Measurements from ENCODE around the gene HOXA5.

GRCh38 chr7:27143023-27143949 lies at the start of gene HOXA5:
- TF ChIP-seq POLR2AphosphoS5 (IDR thresholded peaks at IDR 0.05; ENCODE audit: low read depth, low read length) (no peak), POLR2A (IDR thresholded peaks at IDR 0.05; ENCODE audit: borderline replicate concordance, extremely low read depth, insufficient read depth, insufficient read length) (no peak), CTCF (IDR thresholded peaks at IDR 0.05 in 2 of 3, conservative IDR thresholded peaks at IDR 0.05 in 1 of 3; ENCODE audit: borderline replicate concordance in 1 of 3, insufficient read depth in 1 of 3, low read depth in 2 of 3, low read length in 2 of 3) (peak in 1 of 3 experiments; percentile 59; a peak in 2 of 6 replicates)
